Stimulated activated naive CD4-positive, alpha-beta T cell treated with Interleukin-2 at 50 U/mL for 16 hours (primary cell): ENCODE measurements around the gene ADAMTS8.

Experiments used
- DNase-seq: peaks from one replicate; lab custom pipeline; 2025; lab: John Stamatoyannopoulos, UW

Gene ADAMTS8

DNA sequence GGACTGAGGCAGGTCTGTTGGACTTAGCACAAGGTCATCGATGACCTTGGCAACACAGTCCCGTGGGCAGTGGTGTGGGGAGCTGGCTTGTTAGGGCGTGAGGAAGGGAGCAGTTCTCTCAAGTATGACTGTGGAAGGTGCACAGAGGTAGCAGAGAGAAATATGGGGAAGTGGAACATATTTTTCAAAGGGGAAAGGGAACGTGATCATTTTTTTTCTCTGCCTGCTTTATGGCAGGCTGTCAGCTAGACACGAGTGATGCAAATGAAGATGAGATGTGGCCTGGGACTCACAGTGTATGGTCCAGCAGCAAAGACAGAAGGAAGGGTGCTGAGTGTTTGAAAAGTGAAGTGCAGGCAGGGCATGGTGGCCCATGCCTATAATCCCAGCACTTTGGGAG is 30.6 kb downstream of the ADAMTS8 start:
- DNase-seq: no peak

DNA sequence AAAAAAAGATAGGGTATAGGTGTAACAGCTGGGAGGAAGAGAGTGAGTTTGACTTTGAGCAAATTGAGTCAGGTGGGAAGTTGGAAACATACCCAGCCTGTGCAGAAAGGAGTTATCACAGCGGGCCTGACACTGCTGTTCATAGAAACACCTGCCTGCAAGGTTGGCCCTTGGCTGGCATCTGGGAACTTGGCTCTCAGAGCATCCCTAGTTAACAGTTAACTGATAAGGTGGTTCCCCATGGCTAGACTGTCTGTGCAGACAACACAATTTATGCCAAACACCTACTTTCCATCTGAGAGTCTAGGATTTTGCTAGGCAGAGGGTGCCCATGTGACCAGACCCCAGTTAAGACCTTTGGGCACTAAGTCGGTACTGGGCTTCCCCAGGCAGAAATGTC is 31.4 kb downstream of the ADAMTS8 start:
- DNase-seq: no peak

- no peak for DNase-seq
Observed at GRCh38 chr11:130394615-130395014, 33.8 kb downstream of the ADAMTS8 start.

GRCh38 chr11:130391711-130392110 is 36.7 kb downstream of the ADAMTS8 start:
- no peak for DNase-seq

GRCh38 chr11:130390071-130390758 is 38.2 kb downstream of the ADAMTS8 start:
- DNase-seq: no peak

DNA sequence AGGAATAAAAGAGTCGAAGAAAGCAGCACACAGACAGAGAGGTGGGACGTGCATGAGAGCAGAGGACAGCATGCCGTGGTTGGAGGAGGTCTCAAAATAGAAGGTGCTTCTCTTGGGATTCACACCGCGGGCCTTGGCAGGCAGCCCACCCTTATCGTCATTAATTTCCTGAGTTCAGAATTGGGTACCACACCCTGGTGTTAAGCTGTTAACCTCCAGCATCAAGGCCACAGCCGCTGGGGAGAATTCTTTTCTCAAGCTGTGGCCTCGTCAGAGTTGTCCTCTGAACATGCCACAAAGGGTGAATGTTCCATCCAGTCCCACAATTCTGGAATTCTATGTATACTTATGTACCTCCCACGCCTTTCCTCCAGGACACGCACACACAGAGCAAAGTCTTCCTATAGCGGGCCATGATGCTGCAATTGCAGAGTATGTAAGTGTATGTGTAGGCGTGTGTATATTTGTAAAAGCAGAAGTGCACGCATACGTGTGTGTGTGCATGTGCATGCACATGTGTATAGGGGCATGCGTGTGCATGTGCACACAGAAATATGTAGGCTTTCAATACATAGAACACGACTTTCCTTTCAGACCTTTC is 39.0 kb downstream of the ADAMTS8 start:
- DNase-seq: no peak

- DNase-seq: no peak
Observed at GRCh38 chr11:130388607-130389205, 39.7 kb downstream of the ADAMTS8 start.

DNA sequence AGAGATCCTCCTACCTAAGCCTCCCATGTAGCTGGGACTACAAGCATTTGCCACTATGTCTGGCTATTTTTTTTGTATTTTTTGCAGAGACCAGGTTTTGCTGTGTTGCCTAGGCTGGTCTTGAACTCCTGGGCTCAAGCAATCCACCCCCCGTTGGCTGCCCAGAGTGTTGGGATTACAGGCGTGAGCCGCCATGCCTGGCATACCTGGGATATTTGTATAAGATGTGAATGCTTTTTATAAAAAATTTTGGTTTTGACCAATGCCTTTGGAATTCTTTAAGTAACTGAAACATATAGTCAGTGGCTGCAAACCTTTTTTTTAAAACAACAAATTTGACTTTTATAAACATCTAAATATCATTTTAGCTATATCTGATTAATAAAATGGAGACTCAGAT is 42.4 kb downstream of the ADAMTS8 start:
- no peak for DNase-seq

- no peak for DNase-seq
Observed at GRCh38 chr11:130383344-130384211, 44.8 kb downstream of the ADAMTS8 start.

- DNase-seq: no peak
Observed at GRCh38 chr11:130381317-130381716, 47.1 kb downstream of the ADAMTS8 start.

- DNase-seq: no peak
Observed at GRCh38 chr11:130380778-130381177, 47.6 kb downstream of the ADAMTS8 start.

DNA sequence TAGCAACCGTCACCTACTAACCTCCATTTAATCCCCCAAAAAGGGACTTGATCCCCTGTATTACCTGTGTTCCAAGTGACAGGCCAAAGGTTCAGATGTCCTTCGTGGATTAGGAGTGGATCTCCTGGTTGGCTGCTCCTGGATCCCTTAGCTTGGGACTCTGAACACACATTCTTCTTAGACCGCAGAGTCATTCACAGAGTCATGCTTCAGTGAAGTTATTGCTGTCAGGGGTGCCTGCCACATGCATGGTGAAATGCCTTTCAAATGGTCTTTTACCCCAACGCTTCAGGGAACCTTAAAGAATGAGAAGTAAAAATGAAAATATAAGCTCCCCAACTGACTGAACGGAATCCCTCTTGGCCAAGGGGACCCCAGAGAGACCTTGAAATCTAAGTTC is 49.1 kb downstream of the ADAMTS8 start:
- no peak for DNase-seq

GRCh38 chr11:130370845-130371590 is 57.4 kb downstream of the ADAMTS8 start:
- no peak for DNase-seq

DNA sequence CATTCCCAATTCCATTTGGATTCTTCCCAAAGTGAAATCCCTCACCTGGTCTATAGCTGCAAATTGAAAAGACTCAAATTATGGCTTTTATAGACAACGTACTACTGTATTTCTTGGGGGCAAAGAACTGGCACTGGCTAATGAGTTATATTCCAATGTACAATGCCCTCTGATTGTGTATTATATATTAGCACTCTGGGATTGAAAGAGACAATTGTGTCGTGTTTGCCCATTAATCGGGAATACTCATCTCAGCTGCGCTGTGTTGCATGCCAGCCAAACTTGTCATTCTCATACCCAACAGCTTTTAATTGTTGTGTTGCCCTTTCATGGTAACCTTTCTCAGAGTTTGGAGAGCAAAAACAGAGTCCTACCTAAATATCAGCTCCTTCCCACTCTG is 58.7 kb downstream of the ADAMTS8 start:
- DNase-seq: no peak

DNA sequence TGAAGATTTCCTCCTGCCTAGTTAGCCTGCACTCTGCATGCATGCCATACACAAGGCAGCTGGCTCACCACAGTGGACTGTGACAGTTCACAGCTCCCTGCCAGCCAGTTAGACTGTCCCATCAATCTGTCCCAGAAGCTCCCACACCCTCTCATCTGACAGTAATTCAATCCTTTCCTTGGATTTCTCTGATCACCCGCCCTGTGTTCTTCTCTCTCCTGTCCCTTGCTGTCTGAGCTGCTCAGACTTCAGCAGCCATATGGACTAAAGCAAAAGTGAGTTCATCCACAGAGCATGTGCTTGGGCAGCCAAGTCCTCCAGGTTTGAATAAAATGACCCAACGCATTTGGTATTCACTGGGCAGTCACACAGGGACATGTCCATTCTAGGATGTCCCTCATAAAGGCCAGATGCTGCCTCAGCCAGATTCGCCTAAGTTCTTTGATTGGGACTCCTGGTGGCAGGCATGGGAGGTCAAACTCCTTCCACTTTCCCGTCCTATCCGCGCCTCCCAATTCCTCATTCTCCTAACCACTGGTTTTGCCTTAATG is 59.2 kb downstream of the ADAMTS8 start:
- DNase-seq: no peak

GRCh38 chr11:130359419-130359818 is 69.0 kb downstream of the ADAMTS8 start:
- no peak for DNase-seq

DNA sequence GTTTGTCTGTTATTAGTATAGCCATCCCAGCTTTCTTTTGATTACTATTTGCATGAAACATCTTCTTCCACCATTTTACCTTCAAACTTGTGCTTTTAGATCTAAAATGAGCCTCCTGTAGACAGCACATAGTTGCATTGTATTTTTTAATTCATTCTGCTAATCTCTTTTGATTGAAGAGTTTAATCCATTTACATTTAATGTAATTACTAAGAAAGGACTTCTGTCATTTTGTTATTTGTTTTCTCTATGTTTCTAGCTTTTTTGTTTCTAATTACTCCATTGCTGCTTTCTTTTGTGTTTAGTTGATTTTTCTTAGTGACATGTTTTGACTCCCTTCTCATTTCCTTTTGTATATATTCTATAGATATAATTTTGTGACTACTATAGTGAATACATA is 70.0 kb downstream of the ADAMTS8 start:
- no peak for DNase-seq
